BE2C (cell line): ENCODE data around the gene GRPEL2.

Experiments used
- DNase-seq: peaks from one replicate; pipeline ENCODE4 v3.0.0-alpha.2; 2020
- H3K27me3 ChIP-seq: fragments of 250-450 bp; sonication (Bioruptor Pico); 2 replicates; pipeline ENCODE4 v1.5.1; 2020; ENCODE audit warnings: mild to moderate bottlenecking
- H3K36me3 ChIP-seq: fragments of 250-450 bp; sonication (Bioruptor Pico); 2 replicates; pipeline ENCODE4 v1.5.1; 2020; ENCODE audit warnings: mild to moderate bottlenecking
- H3K4me1 ChIP-seq: fragments of 250-450 bp; sonication (Bioruptor Pico); 2 replicates; pipeline ENCODE4 v1.5.1; 2020
- H3K4me3 ChIP-seq: 2 replicates; pipeline ENCODE4 v1.5.1; 2011; ENCODE audit warnings: low read depth, low read length
- H3K9me3 ChIP-seq: fragments of 250-450 bp; sonication (Bioruptor Pico); 2 replicates; pipeline ENCODE4 v1.5.1; 2020
- TF ChIP-seq, protein P1 (sequence below): IDR thresholded peaks from 2 replicates; pipeline ENCODE4 v1.5.1; 2012; ENCODE audit warnings: mild to moderate bottlenecking, low read depth, low read length

Gene GRPEL2

GRCh38 chr5:149304195-149305078 lies 40.9 kb upstream of the GRPEL2 start:
- Histone ChIP-seq H3K9me3 (no peaks in the 10 kb centered on the region), H3K4me1 (no peaks in the 10 kb centered on the region), H3K36me3 (no peaks in the 10 kb centered on the region), H3K4me3 (no peak overlapping the region), H3K27me3 (no peaks in the 10 kb centered on the region)
- TF ChIP-seq, protein P1, sequence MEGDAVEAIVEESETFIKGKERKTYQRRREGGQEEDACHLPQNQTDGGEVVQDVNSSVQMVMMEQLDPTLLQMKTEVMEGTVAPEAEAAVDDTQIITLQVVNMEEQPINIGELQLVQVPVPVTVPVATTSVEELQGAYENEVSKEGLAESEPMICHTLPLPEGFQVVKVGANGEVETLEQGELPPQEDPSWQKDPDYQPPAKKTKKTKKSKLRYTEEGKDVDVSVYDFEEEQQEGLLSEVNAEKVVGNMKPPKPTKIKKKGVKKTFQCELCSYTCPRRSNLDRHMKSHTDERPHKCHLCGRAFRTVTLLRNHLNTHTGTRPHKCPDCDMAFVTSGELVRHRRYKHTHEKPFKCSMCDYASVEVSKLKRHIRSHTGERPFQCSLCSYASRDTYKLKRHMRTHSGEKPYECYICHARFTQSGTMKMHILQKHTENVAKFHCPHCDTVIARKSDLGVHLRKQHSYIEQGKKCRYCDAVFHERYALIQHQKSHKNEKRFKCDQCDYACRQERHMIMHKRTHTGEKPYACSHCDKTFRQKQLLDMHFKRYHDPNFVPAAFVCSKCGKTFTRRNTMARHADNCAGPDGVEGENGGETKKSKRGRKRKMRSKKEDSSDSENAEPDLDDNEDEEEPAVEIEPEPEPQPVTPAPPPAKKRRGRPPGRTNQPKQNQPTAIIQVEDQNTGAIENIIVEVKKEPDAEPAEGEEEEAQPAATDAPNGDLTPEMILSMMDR, result no peak
- DNase-seq, result no peak

DNA sequence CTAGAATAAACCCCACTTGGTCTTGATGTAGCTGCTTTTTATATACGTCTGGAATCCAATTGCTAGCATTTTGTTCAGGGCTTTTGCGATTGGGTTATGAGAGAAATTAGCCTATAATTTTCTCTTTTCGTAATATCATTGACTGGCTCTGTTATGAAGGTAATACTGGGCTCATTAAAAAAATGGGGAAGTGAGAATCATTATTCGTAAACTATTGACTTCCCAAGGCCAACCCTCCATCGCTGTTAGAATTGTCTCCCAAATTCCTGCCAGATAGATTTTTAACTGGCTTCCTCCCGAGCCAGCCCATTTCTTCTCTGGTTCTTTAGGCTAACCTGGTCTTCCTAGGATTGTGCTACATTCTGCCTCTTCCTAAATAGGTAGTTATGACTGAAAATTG lies 35.9 kb upstream of the GRPEL2 start:
- Histone ChIP-seq H3K4me3 (no peak overlapping the region), H3K9me3 (no peaks in the 10 kb centered on the region), H3K36me3 (no peaks in the 10 kb centered on the region), H3K27me3 (no peaks in the 10 kb centered on the region), H3K4me1 (no peaks in the 10 kb centered on the region)
- no peak for DNase-seq
- TF ChIP-seq, protein P1, result no peak

GRCh38 chr5:149310488-149310887 lies 34.8 kb upstream of the GRPEL2 start:
- H3K4me1 ChIP-seq, result no peaks in the 10 kb centered on the region
- TF ChIP-seq, protein P1, result no peak
- no peak for DNase-seq
- no peaks in the 10 kb centered on the region for H3K36me3 ChIP-seq
- no peak overlapping the region for H3K4me3 ChIP-seq
- no peaks in the 10 kb centered on the region for H3K27me3 ChIP-seq
- H3K9me3 ChIP-seq, result no peaks in the 10 kb centered on the region

DNA sequence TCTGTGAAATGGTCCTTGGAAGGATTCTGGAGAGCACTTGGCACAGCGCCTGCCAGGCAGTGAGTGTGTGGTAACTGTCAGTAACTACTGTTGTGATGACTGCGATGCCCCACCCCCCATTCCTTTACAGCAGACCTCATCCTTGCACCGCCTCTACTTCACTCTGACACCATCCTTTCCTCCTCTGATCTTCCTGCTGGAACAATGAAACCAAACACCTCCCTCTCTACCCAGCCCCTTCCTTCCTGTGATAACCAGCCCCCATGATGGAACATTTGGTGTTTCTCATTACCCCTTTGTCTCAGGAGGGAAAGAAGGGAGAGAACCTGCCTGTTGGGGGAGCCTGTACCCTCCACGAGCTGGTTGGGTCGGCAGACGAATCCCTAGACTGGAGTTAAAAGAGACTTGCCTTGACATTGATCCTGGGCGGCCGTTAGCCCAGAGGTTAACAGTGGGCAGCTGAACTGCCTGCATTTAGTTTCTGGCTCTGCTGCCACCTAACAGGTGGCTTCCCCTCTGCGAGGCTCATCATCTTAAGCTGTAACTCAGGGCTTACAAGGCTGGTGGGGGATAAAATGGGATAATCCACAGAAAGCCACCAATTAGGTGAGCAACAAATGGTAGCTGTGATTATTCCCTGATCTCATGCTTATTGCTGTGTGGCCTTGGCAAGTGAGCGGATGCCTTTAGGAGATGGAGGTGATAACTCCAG lies 34.2 kb upstream of the GRPEL2 start:
- Histone ChIP-seq H3K4me3 (no peak overlapping the region), H3K27me3 (no peaks in the 10 kb centered on the region), H3K36me3 (no peaks in the 10 kb centered on the region), H3K4me1 (no peaks in the 10 kb centered on the region), H3K9me3 (no peaks in the 10 kb centered on the region)
- TF ChIP-seq, protein P1, result no peak
- DNase-seq, result peak; percentile 34

DNA sequence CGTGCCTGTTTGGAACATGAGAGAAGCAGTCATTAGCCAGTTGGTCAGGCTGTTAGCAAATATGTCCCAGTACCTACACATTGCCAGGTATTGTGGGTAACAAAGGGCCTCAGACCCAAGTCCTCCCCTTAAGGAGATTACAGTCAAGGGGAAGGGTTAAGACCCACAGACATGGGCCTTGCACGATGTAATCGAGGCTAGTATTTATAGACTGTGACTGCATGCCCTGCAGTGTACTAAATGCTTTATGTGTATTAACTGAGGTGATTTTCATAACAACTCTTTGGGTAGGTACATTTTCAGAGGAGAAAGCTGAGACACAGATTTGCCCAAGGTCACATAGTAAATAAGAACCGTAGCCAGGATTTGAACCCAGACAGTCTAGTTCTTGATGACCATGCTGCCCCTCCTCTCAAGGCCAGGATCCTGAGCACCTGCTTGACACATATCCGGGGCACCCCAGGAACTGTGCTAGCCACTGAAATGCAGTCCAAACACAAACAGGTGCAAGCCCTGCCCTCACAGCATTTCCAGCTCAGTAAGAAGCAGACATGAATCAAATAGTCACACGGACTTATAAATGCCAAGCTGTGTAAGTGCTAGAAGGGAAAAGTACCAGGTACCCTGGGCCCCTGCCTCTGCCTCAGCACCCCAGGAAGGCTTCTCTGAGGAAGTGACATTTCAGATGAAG lies 32.0 kb upstream of the GRPEL2 start:
- Histone ChIP-seq H3K9me3 (no peaks in the 10 kb centered on the region), H3K36me3 (no peaks in the 10 kb centered on the region), H3K27me3 (no peaks in the 10 kb centered on the region), H3K4me3 (no peak overlapping the region), H3K4me1 (peaks cover 5% of the 10 kb centered on the region)
- no peak for DNase-seq
- TF ChIP-seq, protein P1, result no peak
